Bronchus fibroblast of lung (primary cell): ENCODE measurements around the gene ZNF394. TPM values are rescaled to one million over a fixed set of nuclear protein-coding genes. Genes with fewer than 3 reads are reported as not detected.

Source experiments
- total RNA-seq: library from RNA; depleted of rRNA; stranded (reverse); fragments of >200 nt; gene quantifications from 2 replicates; pipeline ENCODE4 v1.2.3, GENCODE V29; 2015

ZNF394 gene
- 10.3 and 10.4 TPM in 2 replicates for total RNA-seq

DNA sequence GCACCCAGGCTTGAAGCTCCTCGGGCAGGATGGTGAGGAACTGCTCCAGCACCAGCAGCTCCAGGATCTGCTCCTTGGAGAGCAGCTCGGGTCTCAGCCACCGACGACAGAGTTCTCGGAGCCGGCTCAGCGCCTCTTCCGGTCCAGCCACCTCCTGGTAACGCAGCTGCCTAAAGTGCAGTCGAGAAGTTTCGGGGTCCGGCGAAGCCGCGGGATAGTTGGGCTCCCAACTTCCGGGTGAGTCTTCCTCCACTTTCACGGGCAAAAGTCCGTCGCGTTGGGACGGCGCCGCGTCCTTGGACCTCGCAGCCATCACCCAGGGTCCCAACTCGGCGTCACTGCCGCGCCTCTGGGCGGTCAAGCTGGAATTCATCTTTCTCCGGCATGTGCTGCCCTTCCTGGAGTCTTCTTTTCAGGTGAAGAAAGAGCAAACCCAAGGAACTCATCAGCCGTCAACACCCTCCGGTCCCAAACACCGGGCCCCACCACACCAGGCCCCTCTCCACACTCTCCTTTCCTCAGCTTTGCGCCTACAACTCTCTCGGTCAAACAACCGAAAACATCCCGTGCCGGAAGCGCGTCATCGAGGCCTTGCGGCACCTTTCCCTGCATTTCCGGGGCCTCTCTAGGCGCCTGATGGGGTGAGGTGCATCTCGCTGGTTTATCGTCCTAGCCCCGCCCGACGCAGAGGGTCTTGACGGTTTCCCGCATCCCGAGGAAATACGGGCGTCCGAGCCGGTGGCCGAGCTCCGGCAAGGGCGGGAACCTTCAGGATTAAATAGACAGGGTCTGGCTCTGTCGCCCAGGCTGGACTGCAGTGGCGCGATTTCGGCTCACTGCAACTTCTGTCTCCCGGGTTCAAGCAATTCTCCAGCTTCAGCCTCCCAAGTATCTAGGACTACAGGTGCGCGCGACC lies at the start of gene ZNF394:
Gene ZNF394, minus strand, starts transcription at position 561 of the 916 bp plus-strand sequence. Its CDS starts 188 bp downstream, at position 373.

GRCh38 chr7:99504603-99505323 lies 4.7 kb upstream of the ZNF394 start, which contains the start of gene ZKSCAN5:
TSS of gene ZKSCAN5 (plus strand) at chr7:99504662. CDS start at chr7:99506045, 1,383 bp downstream.

GRCh38 chr7:99472561-99473314 lies 27.3 kb downstream of the ZNF394 start, which contains the start of gene ZNF789:
TSS of gene ZNF789 (plus strand) at chr7:99472890. CDS start at chr7:99476457, 3,567 bp downstream.

Other genes starting within 250 kb of the ZNF394 start
- under 0.01 TPM in 1 of 2 replicates, not detected in the other for gene MYH16, start 227.4 kb downstream of the ZNF394 start, total RNA-seq
- gene ARPC1A, start 174.4 kb downstream of the ZNF394 start, total RNA-seq, result 260 and 302 TPM in 2 replicates
- 288 and 293 TPM in 2 replicates for gene ARPC1B, start 125.6 kb downstream of the ZNF394 start, total RNA-seq
- 122 and 204 TPM in 2 replicates for gene PDAP1, start 91.7 kb downstream of the ZNF394 start, total RNA-seq
- gene BUD31, start 91.3 kb downstream of the ZNF394 start, total RNA-seq, result 127 and 130 TPM in 2 replicates
- gene PTCD1, start 61.5 kb downstream of the ZNF394 start, total RNA-seq, result 4.3 and 4.4 TPM in 2 replicates
- 29.4 and 31.3 TPM in 2 replicates for gene CPSF4, start 61.3 kb downstream of the ZNF394 start, total RNA-seq
- gene ATP5MF, start 34.1 kb downstream of the ZNF394 start, total RNA-seq, result 2,573 and 3,117 TPM in 2 replicates
- gene ZNF789, start 27.4 kb downstream of the ZNF394 start, total RNA-seq, result 4.7 and 5.8 TPM in 2 replicates
- gene ZKSCAN5, start 4.4 kb upstream of the ZNF394 start, total RNA-seq, result 7.9 and 8.5 TPM in 2 replicates
- gene FAM200A, start 51.8 kb upstream of the ZNF394 start, total RNA-seq, result 4.4 and 4.9 TPM in 2 replicates
- gene ZNF655, start 58.4 kb upstream of the ZNF394 start, total RNA-seq, result 45.1 and 51.9 TPM in 2 replicates
- 0.17 and 0.59 TPM in 2 replicates for gene TMEM225B, start 98.0 kb upstream of the ZNF394 start, total RNA-seq
- gene ZSCAN25, start 116.7 kb upstream of the ZNF394 start, total RNA-seq, result 4.6 and 4.7 TPM in 2 replicates
- 0.15 TPM in 1 of 2 replicates, not detected in the other for gene CYP3A5, start 179.7 kb upstream of the ZNF394 start, total RNA-seq
- gene CYP3A7, start 234.9 kb upstream of the ZNF394 start, total RNA-seq, result 0.34 TPM in 1 of 2 replicates, not detected in the other